IPS-20b (cell line): ENCODE results near the gene URB1.
A peak's percentile ranks its signal among the peaks of the same experiment; 100 is the strongest.
"Not testable (repeated sequence)": the region's sequence is repeated elsewhere in the genome, so short reads cannot be mapped to it uniquely, and the experiment has no call there.

Experiments
- H3K27ac ChIP-seq: one replicate; pipeline ENCODE4 v1.5.1; 2013; ENCODE audit warnings: low read length
- H3K27me3 ChIP-seq: 2 replicates; pipeline ENCODE4 v1.6.1; 2013; ENCODE audit warnings: mild to moderate bottlenecking, low read length, inconsistent platforms; ENCODE audit not compliant: insufficient read depth
- H3K36me3 ChIP-seq: 2 replicates; pipeline ENCODE4 v1.6.1; 2013; ENCODE audit warnings: low read depth, mild to moderate bottlenecking, inconsistent platforms, low read length, moderate library complexity; ENCODE audit not compliant: insufficient read depth
- H3K4me1 ChIP-seq: 2 replicates; pipeline ENCODE4 v1.6.1; 2013; ENCODE audit warnings: mild to moderate bottlenecking, control low read depth, inconsistent platforms, low read length, moderate library complexity; ENCODE audit not compliant: insufficient read depth
- H3K4me3 ChIP-seq: 2 replicates; pipeline ENCODE4 v1.5.1; 2013; ENCODE audit warnings: mild to moderate bottlenecking, low read length, inconsistent platforms
- H3K9ac ChIP-seq: 2 replicates; pipeline ENCODE4 v1.6.1; 2013; ENCODE audit warnings: low read depth, mild to moderate bottlenecking, inconsistent platforms, low read length, moderate library complexity
- H3K9me3 ChIP-seq: 2 replicates; pipeline ENCODE4 v1.6.1; 2013; ENCODE audit warnings: mild to moderate bottlenecking, low read depth, low read length, inconsistent platforms; ENCODE audit not compliant: insufficient read depth

Gene URB1

GRCh38 chr21:32392880-32393676 lies at the start of gene URB1:
URB1 (minus strand) TSS chr21:32393012; CDS start chr21:32392910, 102 bp downstream.
- no peak within 1 kb of the TSS for H3K27ac ChIP-seq
- peak within 1 kb of the TSS; percentile 99 for H3K4me3 ChIP-seq
- peaks cover 3% of the 10 kb centered on the region for H3K4me1 ChIP-seq
- H3K9me3 ChIP-seq, result peaks cover 6% of the 10 kb centered on the region; the same call in 1 of the 2 replicates
- peaks cover 17% of the 10 kb centered on the region for H3K36me3 ChIP-seq
- peak within 1 kb of the TSS; percentile 82 for H3K9ac ChIP-seq
- H3K27me3 ChIP-seq, result peaks cover 21% of the 10 kb centered on the region

GRCh38 chr21:32437729-32438128 lies 44.9 kb upstream of the URB1 start:
- Histone ChIP-seq H3K4me1 (no peaks in the 10 kb centered on the region), H3K9me3 (no peaks in the 10 kb centered on the region), H3K27ac (no peak overlapping the region), H3K4me3 (no peak overlapping the region), H3K27me3 (no peaks in the 10 kb centered on the region), H3K36me3 (no peaks in the 10 kb centered on the region), H3K9ac (no peak overlapping the region)

GRCh38 chr21:32432982-32433660 lies 40.3 kb upstream of the URB1 start:
- not testable (repeated sequence) for H3K27me3 ChIP-seq, H3K27ac ChIP-seq, H3K9ac ChIP-seq, H3K36me3 ChIP-seq, H3K9me3 ChIP-seq, H3K4me1 ChIP-seq, H3K4me3 ChIP-seq

GRCh38 chr21:32427958-32428623 lies 35.3 kb upstream of the URB1 start:
- no peak overlapping the region for H3K9ac ChIP-seq
- no peak overlapping the region for H3K27ac ChIP-seq

GRCh38 chr21:32426592-32427051 lies 33.8 kb upstream of the URB1 start:
- Histone ChIP-seq H3K4me3 (no peak overlapping the region), H3K27me3 (no peaks in the 10 kb centered on the region), H3K9me3 (peaks cover 5% of the 10 kb centered on the region; the same call in 1 of the 2 replicates), H3K4me1 (peaks cover 7% of the 10 kb centered on the region; the same call in 1 of the 2 replicates), H3K9ac (no peak overlapping the region), H3K36me3 (no peaks in the 10 kb centered on the region), H3K27ac (no peak overlapping the region)

More at GRCh38 chr21:32427958-32428623, 35.3 kb upstream of the URB1 start:
- peaks cover 7% of the 10 kb centered on the region; the same call in 1 of the 2 replicates for H3K4me1 ChIP-seq
- no peaks in the 10 kb centered on the region for H3K36me3 ChIP-seq
- H3K27me3 ChIP-seq, result no peaks in the 10 kb centered on the region
- H3K9me3 ChIP-seq, result no peaks in the 10 kb centered on the region
- H3K4me3 ChIP-seq, result no peak overlapping the region

- Histone ChIP-seq H3K4me3 (no peak overlapping the region), H3K4me1 (peaks cover 7% of the 10 kb centered on the region; the same call in 1 of the 2 replicates), H3K9me3 (peaks cover 5% of the 10 kb centered on the region; the same call in 1 of the 2 replicates), H3K9ac (no peak overlapping the region), H3K27ac (no peak overlapping the region), H3K27me3 (no peaks in the 10 kb centered on the region), H3K36me3 (no peaks in the 10 kb centered on the region)
Measured at GRCh38 chr21:32426066-32426465, 33.3 kb upstream of the URB1 start.

GRCh38 chr21:32425628-32426027 lies 32.8 kb upstream of the URB1 start:
- Histone ChIP-seq H3K27me3 (no peaks in the 10 kb centered on the region), H3K4me3 (no peak overlapping the region), H3K9me3 (peaks cover 5% of the 10 kb centered on the region; the same call in 1 of the 2 replicates), H3K27ac (no peak overlapping the region), H3K9ac (no peak overlapping the region), H3K4me1 (peaks cover 7% of the 10 kb centered on the region; the same call in 1 of the 2 replicates), H3K36me3 (no peaks in the 10 kb centered on the region)

GRCh38 chr21:32424674-32425073 lies 31.9 kb upstream of the URB1 start:
- no peak overlapping the region for H3K4me3 ChIP-seq
- no peak overlapping the region for H3K9ac ChIP-seq
- H3K27me3 ChIP-seq, result no peaks in the 10 kb centered on the region
- peaks cover 7% of the 10 kb centered on the region; the same call in 1 of the 2 replicates for H3K4me1 ChIP-seq
- no peaks in the 10 kb centered on the region for H3K36me3 ChIP-seq
- no peak overlapping the region for H3K27ac ChIP-seq
- peaks cover 5% of the 10 kb centered on the region; the same call in 1 of the 2 replicates for H3K9me3 ChIP-seq

GRCh38 chr21:32424191-32424535 lies 31.4 kb upstream of the URB1 start:
- H3K9ac ChIP-seq, result no peak overlapping the region
- peaks cover 7% of the 10 kb centered on the region; the same call in 1 of the 2 replicates for H3K4me1 ChIP-seq
- H3K9me3 ChIP-seq, result peaks cover 5% of the 10 kb centered on the region; the same call in 1 of the 2 replicates
- no peaks in the 10 kb centered on the region for H3K27me3 ChIP-seq
- no peak overlapping the region for H3K4me3 ChIP-seq
- no peaks in the 10 kb centered on the region for H3K36me3 ChIP-seq
- H3K27ac ChIP-seq, result no peak overlapping the region

GRCh38 chr21:32423320-32424190 lies 30.7 kb upstream of the URB1 start:
- H3K4me3 ChIP-seq, result no peak overlapping the region
- H3K27ac ChIP-seq, result no peak overlapping the region
- no peak overlapping the region for H3K9ac ChIP-seq
- peaks cover 5% of the 10 kb centered on the region; the same call in 1 of the 2 replicates for H3K9me3 ChIP-seq
- no peaks in the 10 kb centered on the region for H3K27me3 ChIP-seq
- peaks cover 5% of the 10 kb centered on the region; the same call in 1 of the 2 replicates for H3K4me1 ChIP-seq
- H3K36me3 ChIP-seq, result no peaks in the 10 kb centered on the region

GRCh38 chr21:32422064-32422463 lies 29.3 kb upstream of the URB1 start:
- Histone ChIP-seq H3K27me3 (no peaks in the 10 kb centered on the region), H3K36me3 (no peaks in the 10 kb centered on the region), H3K4me1 (no peaks in the 10 kb centered on the region), H3K9ac (no peak overlapping the region), H3K27ac (no peak overlapping the region), H3K9me3 (peaks cover 5% of the 10 kb centered on the region; the same call in 1 of the 2 replicates), H3K4me3 (no peak overlapping the region)
